MCF 10A (cell line): ENCODE data around the gene CYSTM1. TPM values are rescaled to one million over a fixed set of nuclear protein-coding genes. Genes with fewer than 3 reads are reported as not detected.

ENCODE experiments used
- BruUV-seq: library from RNA; stranded (reverse); fragments of 400-500 nt; replicated peaks from 2 replicates; lab custom pipeline; 2021; lab: Mats Ljungman, UMichigan
- CTCF ChIA-PET: fragments of 300-600 bp; sonication (Branson Sonifier 250); formaldehyde crosslinking; extraction: SDS; loops from one replicate; lab custom pipeline; 2021; ENCODE audit warnings: antibody characterized with exemption, inconsistent platforms; lab: Yijun Ruan, JAX
- POLR2A ChIA-PET: fragments of 300-600, 350-650 bp; sonication (Branson Sonifier 250); formaldehyde crosslinking; extraction: SDS; loops from one replicate; lab custom pipeline; 2020; ENCODE audit warnings: antibody characterized with exemption, inconsistent platforms; lab: Yijun Ruan, JAX
- DNase-seq: peaks from one replicate; pipeline ENCODE4 v3.0.0-alpha.2; 2018; ENCODE audit not compliant: unreplicated experiment
- H3K27ac Mint-ChIP-seq: one replicate; pipeline ENCODE4 v1.8.0; 2022; ENCODE audit warnings: mild to moderate bottlenecking, low read depth, mixed read lengths; ENCODE audit not compliant: unreplicated experiment
- H3K27me3 Mint-ChIP-seq: one replicate; pipeline ENCODE4 v1.8.0; 2022; ENCODE audit warnings: mixed read lengths; ENCODE audit not compliant: insufficient read depth, unreplicated experiment
- H3K36me3 Mint-ChIP-seq: one replicate; pipeline ENCODE4 v1.8.0; 2022; ENCODE audit warnings: mild to moderate bottlenecking, moderate library complexity, mixed read lengths; ENCODE audit not compliant: insufficient read depth, unreplicated experiment
- H3K4me1 Mint-ChIP-seq: one replicate; pipeline ENCODE4 v1.8.0; 2022; ENCODE audit warnings: mixed read lengths; ENCODE audit not compliant: insufficient read depth, unreplicated experiment
- H3K4me3 Mint-ChIP-seq: one replicate; pipeline ENCODE4 v1.8.0; 2022; ENCODE audit warnings: mild to moderate bottlenecking, moderate library complexity, mixed read lengths; ENCODE audit not compliant: unreplicated experiment
- H3K9me3 Mint-ChIP-seq: one replicate; pipeline ENCODE4 v1.8.0; 2022; ENCODE audit warnings: mixed read lengths; ENCODE audit not compliant: unreplicated experiment
- intact Hi-C: fragments of 100-400 bp; cut with micrococcal nuclease; formaldehyde crosslinking; loops from 2 replicates; pipeline ENCODE4 v1.14.1; 2022
- total RNA-seq: library from RNA; stranded (reverse); gene quantifications from 2 replicates; pipeline ENCODE4 v1.2.3, GENCODE V29; 2022
- TF ChIP-seq, protein P1 (sequence below): fragments of 200-600 bp; IDR thresholded peaks from one replicate; pipeline ENCODE4 v1.8.0; 2022; ENCODE audit warnings: antibody characterized with exemption, mild to moderate bottlenecking; ENCODE audit not compliant: unreplicated experiment

The CYSTM1 gene
- total RNA-seq, 1 experiment from 2014 or later: 59.4 TPM

DNA sequence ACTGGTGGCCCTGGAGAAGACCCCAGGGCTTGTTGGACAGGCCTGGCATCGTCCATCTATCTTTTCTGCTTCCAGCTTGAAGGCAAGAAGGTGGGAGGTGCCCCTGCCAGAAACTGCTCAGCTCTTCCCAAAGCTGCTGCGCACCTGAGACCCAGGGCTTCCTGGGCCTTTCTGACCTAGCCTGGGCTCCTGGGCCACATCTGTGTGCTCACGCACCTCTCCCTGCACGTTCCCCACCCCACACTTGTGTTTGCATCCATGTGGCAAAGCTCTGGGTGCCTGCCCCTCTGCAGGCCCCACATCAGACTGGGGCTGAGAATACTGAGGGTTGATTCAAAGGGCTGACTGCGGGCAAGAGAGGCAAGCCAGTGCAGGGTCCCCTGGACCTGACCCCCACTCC, 64.5 kb downstream of the CYSTM1 start:
- TF ChIP-seq, protein P1, sequence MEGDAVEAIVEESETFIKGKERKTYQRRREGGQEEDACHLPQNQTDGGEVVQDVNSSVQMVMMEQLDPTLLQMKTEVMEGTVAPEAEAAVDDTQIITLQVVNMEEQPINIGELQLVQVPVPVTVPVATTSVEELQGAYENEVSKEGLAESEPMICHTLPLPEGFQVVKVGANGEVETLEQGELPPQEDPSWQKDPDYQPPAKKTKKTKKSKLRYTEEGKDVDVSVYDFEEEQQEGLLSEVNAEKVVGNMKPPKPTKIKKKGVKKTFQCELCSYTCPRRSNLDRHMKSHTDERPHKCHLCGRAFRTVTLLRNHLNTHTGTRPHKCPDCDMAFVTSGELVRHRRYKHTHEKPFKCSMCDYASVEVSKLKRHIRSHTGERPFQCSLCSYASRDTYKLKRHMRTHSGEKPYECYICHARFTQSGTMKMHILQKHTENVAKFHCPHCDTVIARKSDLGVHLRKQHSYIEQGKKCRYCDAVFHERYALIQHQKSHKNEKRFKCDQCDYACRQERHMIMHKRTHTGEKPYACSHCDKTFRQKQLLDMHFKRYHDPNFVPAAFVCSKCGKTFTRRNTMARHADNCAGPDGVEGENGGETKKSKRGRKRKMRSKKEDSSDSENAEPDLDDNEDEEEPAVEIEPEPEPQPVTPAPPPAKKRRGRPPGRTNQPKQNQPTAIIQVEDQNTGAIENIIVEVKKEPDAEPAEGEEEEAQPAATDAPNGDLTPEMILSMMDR: no peak
- CTCF ChIA-PET: interaction anchor here (0.6 to 42.5 kb wide), 18 partner anchors 9 to 184 kb away, joined by 3 to 1450 read pairs (median 3); partner anchors contain the start of genes HBEGF and SLC4A9
- no peaks in the 10 kb centered on the region for H3K27me3 Mint-ChIP-seq
- no peak for DNase-seq
- H3K4me1 Mint-ChIP-seq: peaks cover 39% of the 10 kb centered on the region
- POLR2A ChIA-PET: interaction anchor here (0.6 to 9.0 kb wide), 10 partner anchors 8 to 162 kb away, joined by 3 to 135 read pairs (median 7); partner anchors contain the start of genes ANKHD1, CYSTM1 and HBEGF
- intact Hi-C loops: no loop called here
- H3K27ac Mint-ChIP-seq: no peak overlapping the region
- BruUV-seq: no TSS peak
- H3K9me3 Mint-ChIP-seq: no peaks in the 10 kb centered on the region
- peaks cover 4% of the 10 kb centered on the region for H3K36me3 Mint-ChIP-seq
- H3K4me3 Mint-ChIP-seq: no peak overlapping the region

DNA sequence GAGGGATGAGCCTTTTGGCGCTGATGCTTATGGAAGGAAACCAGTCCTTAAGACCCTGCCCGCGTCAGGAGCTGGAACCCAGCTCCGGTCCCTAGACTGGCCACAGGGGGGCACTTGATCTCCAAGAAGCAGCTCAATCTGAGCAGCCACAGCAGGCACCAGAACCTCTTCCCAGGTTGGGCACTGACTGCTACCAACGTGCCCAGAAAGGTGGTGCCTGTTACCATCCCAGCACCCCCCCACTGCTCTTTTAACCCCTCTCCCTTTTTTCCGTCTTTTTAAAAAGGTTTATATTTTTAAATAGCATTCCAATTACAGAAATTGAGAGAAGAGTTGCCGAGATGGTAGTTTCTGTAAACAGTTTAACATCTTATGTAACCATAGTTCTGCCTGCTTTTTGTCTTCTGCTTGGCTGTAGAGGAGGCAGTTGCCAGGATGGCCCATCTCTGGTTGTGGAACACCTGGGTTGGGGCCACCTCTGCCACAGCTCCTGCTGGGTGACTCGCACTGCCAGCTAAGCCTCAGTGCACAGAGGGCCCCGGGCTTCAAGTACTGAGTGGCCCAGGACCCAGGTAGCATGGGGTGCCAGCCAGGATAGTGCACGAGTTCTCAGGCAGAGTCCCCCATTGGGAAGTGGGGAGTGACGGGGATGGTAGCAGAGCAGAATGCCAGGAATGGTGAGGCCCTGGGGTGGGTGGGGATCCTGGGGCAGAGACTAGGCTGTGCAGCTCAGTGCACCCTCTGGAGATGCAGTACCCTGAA, 65.1 kb downstream of the CYSTM1 start:
- no TSS peak for BruUV-seq
- Mint-ChIP-seq H3K4me1 (peaks cover 44% of the 10 kb centered on the region), H3K9me3 (no peaks in the 10 kb centered on the region), H3K27ac (no peak overlapping the region), H3K4me3 (no peak overlapping the region), H3K36me3 (peaks cover 11% of the 10 kb centered on the region), H3K27me3 (no peaks in the 10 kb centered on the region)
- peak; percentile 74 for DNase-seq
- ChIA-PET POLR2A (interaction anchor here (0.6 to 9.0 kb wide), 12 partner anchors 8 to 161 kb away, joined by 3 to 135 read pairs (median 6); partner anchors contain the start of genes ANKHD1, CYSTM1 and HBEGF), CTCF (interaction anchor here (0.6 to 42.5 kb wide), 23 partner anchors 10 to 682 kb away, joined by 3 to 1450 read pairs (median 3); partner anchors contain the start of genes HBEGF and SLC4A9)
- intact Hi-C loops: loop anchor here (2.0 to 10.0 kb wide), 5 partner anchors 62 to 482 kb away; partner anchors contain the start of genes CYSTM1, EIF4EBP3 and PFDN1
- TF ChIP-seq, protein P1: peak; percentile 77

DNA sequence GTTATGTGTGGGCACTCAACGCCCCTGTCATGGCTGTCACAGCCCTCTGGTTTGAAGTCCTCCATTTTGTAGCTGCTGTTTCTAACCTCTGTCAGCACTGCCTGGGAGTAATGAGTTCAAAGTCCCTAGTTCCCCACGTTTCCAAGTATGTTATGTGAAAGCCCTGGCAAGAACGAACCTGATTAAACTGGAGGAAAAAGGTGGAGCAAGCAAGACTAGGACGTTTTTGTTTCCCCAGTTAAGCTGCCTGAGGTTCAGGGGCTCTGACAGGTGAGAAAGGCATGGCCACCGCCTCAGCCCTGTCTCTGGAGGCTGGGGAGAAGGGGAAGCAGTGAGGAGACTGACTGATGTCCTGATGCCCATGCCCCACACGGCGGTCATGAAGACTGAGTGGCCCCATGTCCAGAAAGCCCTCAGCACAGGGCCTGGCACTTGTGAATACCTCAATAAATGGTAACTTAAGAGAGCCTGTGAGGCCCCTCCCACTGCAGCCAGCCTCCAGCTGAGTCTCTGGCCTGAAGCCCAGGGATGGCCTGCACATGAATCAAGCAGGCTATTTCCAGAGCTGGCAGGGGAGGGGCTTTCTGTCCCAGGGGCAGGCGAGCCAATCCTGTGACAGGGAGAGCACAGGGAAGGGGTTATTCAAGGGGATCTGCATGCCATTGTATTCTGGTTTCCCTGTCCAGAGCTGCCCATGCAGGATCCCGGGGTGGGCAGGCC, 66.2 kb downstream of the CYSTM1 start:
- BruUV-seq: no TSS peak
- H3K27me3 Mint-ChIP-seq: no peaks in the 10 kb centered on the region
- H3K9me3 Mint-ChIP-seq: no peaks in the 10 kb centered on the region
- no peak overlapping the region for H3K4me3 Mint-ChIP-seq
- H3K4me1 Mint-ChIP-seq: peaks cover 41% of the 10 kb centered on the region
- CTCF ChIA-PET: interaction anchor here (0.6 to 42.5 kb wide), 16 partner anchors 9 to 1078 kb away, joined by 3 to 1450 read pairs (median 4); partner anchors contain the start of genes HBEGF and SLC4A9
- H3K36me3 Mint-ChIP-seq: peaks cover 11% of the 10 kb centered on the region
- TF ChIP-seq, protein P1: no peak
- DNase-seq: peak; percentile 97
- no peak overlapping the region for H3K27ac Mint-ChIP-seq
- intact Hi-C loops: loop anchor here (2.0 to 10.0 kb wide), 5 partner anchors 61 to 481 kb away; partner anchors contain the start of genes CYSTM1, EIF4EBP3 and PFDN1
- POLR2A ChIA-PET: interaction anchor here (0.7 to 9.0 kb wide), 16 partner anchors 9 to 160 kb away, joined by 3 to 135 read pairs (median 5); partner anchors contain the start of genes ANKHD1, CYSTM1, HBEGF and PFDN1
